ENCODE results near the gene APAF1. TPM values are rescaled to one million over a fixed set of nuclear protein-coding genes. Genes with fewer than 3 reads are reported as not detected.

The APAF1 gene
- total and polyA plus RNA-seq, 2 of the 13 experiments (the other 11 are each of a cell fraction or from before 2014, with no cell fraction given): 6.0 to 13.0 TPM

DNA sequence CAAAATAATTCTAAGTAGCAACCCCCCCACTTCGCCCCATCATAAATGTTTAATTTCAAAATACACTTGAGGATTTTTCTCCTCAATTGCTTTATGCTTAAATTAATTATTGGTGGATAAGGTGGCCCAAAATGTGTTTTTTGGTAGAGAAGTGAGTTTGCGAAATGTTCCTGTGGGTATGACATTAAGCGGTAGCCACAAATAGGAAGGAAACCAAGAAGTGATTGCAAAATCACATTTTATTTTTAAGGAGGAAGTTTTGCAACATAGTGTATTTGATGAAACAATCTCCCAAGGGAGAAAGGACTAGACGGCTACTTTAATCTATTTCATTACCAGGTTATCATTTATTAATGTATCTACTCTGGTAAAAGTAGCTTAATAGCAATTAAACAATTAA, 26.1 kb upstream of the APAF1 start:
- no peak overlapping the region for H3K4me3 ChIP-seq (replicated peaks in 1 of 3; ENCODE audit: insufficient read depth in 1 of 3, low read depth in 2 of 3, low read length in 3 of 3)
- no peaks in the 10 kb centered on the region for H3K79me2 ChIP-seq (ENCODE audit: insufficient read depth, low read length)
- no peak for DNase-seq (ENCODE audit: low spot score)
- no peak for FAIRE-seq
- H3K9ac ChIP-seq (ENCODE audit: insufficient read depth, low read depth, low read length): no peak overlapping the region
- no peaks in the 10 kb centered on the region for H3K27me3 ChIP-seq (ENCODE audit: control insufficient read depth in 1 of 2, insufficient read depth in 2 of 2, low read length in 2 of 2)
- in situ Hi-C loops (cut with HindIII; ENCODE audit: extremely low pct_ligation_motif_present, low pct_unique_long_range_greater_than_20kb): no loop called here
- no peak overlapping the region for H2AFZ ChIP-seq (ENCODE audit: low read length)
- no peaks in the 10 kb centered on the region for H4K20me1 ChIP-seq (ENCODE audit: insufficient read depth, low read length)
- no peaks in the 10 kb centered on the region for H3K9me3 ChIP-seq (ENCODE audit: low read length)
- no peak for ATAC-seq
- intact Hi-C loops (cut with micrococcal nuclease; ENCODE audit: unreplicated experiment): no loop called here
- TF ChIP-seq ARID4A (CRISPR knock-in tag; IDR thresholded peaks at IDR 0.05; ENCODE audit: borderline replicate concordance): no peak
- no peak for TF ChIP-seq CHD4 (IDR thresholded peaks at IDR 0.05; ENCODE audit: borderline replicate concordance, low read length)
- no peak for TF ChIP-seq PPARG (CRISPR knock-in tag; conservative IDR thresholded peaks at IDR 0.05)
- TF ChIP-seq EEA1 (CRISPR knock-in tag; IDR thresholded peaks at IDR 0.05; ENCODE audit: borderline replicate concordance): no peak
- TF ChIP-seq ZFAT (CRISPR knock-in tag; conservative IDR thresholded peaks at IDR 0.05): no peak
- no peak for TF ChIP-seq ZKSCAN5 (CRISPR knock-in tag; IDR thresholded peaks at IDR 0.05)
- TF ChIP-seq, protein P1, sequence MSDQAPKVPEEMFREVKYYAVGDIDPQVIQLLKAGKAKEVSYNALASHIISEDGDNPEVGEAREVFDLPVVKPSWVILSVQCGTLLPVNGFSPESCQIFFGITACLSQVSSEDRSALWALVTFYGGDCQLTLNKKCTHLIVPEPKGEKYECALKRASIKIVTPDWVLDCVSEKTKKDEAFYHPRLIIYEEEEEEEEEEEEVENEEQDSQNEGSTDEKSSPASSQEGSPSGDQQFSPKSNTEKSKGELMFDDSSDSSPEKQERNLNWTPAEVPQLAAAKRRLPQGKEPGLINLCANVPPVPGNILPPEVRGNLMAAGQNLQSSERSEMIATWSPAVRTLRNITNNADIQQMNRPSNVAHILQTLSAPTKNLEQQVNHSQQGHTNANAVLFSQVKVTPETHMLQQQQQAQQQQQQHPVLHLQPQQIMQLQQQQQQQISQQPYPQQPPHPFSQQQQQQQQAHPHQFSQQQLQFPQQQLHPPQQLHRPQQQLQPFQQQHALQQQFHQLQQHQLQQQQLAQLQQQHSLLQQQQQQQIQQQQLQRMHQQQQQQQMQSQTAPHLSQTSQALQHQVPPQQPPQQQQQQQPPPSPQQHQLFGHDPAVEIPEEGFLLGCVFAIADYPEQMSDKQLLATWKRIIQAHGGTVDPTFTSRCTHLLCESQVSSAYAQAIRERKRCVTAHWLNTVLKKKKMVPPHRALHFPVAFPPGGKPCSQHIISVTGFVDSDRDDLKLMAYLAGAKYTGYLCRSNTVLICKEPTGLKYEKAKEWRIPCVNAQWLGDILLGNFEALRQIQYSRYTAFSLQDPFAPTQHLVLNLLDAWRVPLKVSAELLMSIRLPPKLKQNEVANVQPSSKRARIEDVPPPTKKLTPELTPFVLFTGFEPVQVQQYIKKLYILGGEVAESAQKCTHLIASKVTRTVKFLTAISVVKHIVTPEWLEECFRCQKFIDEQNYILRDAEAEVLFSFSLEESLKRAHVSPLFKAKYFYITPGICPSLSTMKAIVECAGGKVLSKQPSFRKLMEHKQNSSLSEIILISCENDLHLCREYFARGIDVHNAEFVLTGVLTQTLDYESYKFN (CRISPR knock-in tag; conservative IDR thresholded peaks at IDR 0.05): no peak
- TF ChIP-seq, protein P2, sequence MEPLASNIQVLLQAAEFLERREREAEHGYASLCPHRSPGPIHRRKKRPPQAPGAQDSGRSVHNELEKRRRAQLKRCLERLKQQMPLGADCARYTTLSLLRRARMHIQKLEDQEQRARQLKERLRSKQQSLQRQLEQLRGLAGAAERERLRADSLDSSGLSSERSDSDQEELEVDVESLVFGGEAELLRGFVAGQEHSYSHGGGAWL (CRISPR knock-in tag; IDR thresholded peaks at IDR 0.05): no peak
- TF ChIP-seq ARNT2 (CRISPR knock-in tag; IDR thresholded peaks at IDR 0.05; ENCODE audit: low read depth): no peak
- no peak for TF ChIP-seq PITX1 (CRISPR knock-in tag; IDR thresholded peaks at IDR 0.05)
- no peak for TF ChIP-seq SRY (CRISPR knock-in tag; IDR thresholded peaks at IDR 0.05)
- ChIA-PET CTCF (ENCODE audit: low intra/inter-chr PET ratio, low total read pairs) (no interaction called here), POLR2A (no interaction called here)
- BruUV-seq (replicated peaks): no TSS peak
- no peaks in the 10 kb centered on the region for H3K36me3 ChIP-seq (replicated peaks in 1 of 2; ENCODE audit: control insufficient read depth in 1 of 2, insufficient read depth in 2 of 2, low read length in 2 of 2)
- H3K4me1 ChIP-seq (ENCODE audit: insufficient read depth, low read length): no peaks in the 10 kb centered on the region
- no peak overlapping the region for H3K4me2 ChIP-seq (ENCODE audit: low read depth, low read length)
- WGBS (ENCODE audit: low lambda C conversion rate): 95% methylated on average over 4 of the region's 4 CpGs
- H3K27ac ChIP-seq (ENCODE audit: extremely low read length, insufficient read depth, low read length): no peak overlapping the region
